Measurements from ENCODE around the gene IL15RA.

GRCh38 chr10:5956146-5956936 is 21.0 kb downstream of the IL15RA start:
- TF ChIP-seq CTCF (IDR thresholded peaks at IDR 0.05): no peak
- no peak for TF ChIP-seq SIN3A (IDR thresholded peaks at IDR 0.05; ENCODE audit: borderline replicate concordance, insufficient read depth, low read depth, low read length)
- TF ChIP-seq POLR2AphosphoS5 (IDR thresholded peaks at IDR 0.05; ENCODE audit: low read depth, low read length): no peak
